ENCODE measurements around the gene CRTC2.
A peak's percentile ranks its signal among the peaks of the same experiment; 100 is the strongest.

Gene CRTC2

GRCh38 chr1:153929981-153930948 is 28.1 kb downstream of the CRTC2 start:
- DNase-seq (ENCODE audit: low spot score) = no peak
- in situ Hi-C loops (cut with MboI; ENCODE audit: low sequenced_read_pairs, unreplicated experiment) = no loop called here
- TF ChIP-seq, protein P1, sequence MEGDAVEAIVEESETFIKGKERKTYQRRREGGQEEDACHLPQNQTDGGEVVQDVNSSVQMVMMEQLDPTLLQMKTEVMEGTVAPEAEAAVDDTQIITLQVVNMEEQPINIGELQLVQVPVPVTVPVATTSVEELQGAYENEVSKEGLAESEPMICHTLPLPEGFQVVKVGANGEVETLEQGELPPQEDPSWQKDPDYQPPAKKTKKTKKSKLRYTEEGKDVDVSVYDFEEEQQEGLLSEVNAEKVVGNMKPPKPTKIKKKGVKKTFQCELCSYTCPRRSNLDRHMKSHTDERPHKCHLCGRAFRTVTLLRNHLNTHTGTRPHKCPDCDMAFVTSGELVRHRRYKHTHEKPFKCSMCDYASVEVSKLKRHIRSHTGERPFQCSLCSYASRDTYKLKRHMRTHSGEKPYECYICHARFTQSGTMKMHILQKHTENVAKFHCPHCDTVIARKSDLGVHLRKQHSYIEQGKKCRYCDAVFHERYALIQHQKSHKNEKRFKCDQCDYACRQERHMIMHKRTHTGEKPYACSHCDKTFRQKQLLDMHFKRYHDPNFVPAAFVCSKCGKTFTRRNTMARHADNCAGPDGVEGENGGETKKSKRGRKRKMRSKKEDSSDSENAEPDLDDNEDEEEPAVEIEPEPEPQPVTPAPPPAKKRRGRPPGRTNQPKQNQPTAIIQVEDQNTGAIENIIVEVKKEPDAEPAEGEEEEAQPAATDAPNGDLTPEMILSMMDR (IDR thresholded peaks at IDR 0.05; ENCODE audit: borderline replicate concordance, control extremely low read depth, extremely low read depth, insufficient read depth, missing control alignments) = no peak

DNA sequence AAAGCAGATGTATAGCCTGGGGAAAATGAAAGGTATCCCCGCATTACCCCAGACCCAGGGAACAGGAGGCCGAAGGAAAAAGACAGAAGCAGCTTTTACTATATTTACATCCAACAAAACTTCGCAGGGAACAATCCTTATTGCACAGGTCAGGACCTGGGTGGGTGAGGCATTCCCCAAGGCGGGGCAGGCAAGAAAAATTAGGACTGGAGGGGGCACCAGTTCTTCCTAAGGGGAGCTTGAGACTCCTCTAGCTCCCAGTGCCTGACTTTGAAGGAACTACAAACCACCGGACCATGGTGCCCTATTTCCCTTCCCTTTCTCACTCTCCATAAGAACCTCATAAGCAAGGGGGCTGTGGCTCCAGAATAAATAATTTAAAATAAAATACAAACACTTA is 29.0 kb downstream of the CRTC2 start:
- in situ Hi-C loops (cut with MboI; ENCODE audit: low sequenced_read_pairs, unreplicated experiment) = no loop called here
- TF ChIP-seq, protein P1 (IDR thresholded peaks at IDR 0.05; ENCODE audit: borderline replicate concordance, control extremely low read depth, extremely low read depth, insufficient read depth, missing control alignments) = no peak
- no peak for DNase-seq (ENCODE audit: low spot score)

- peak; percentile 12 for DNase-seq (ENCODE audit: low spot score)
- in situ Hi-C loops (cut with MboI; ENCODE audit: low sequenced_read_pairs, unreplicated experiment) = no loop called here
- TF ChIP-seq, protein P1 (IDR thresholded peaks at IDR 0.05; ENCODE audit: borderline replicate concordance, control extremely low read depth, extremely low read depth, insufficient read depth, missing control alignments) = no peak
These were observed 29.5 kb downstream of the CRTC2 start for GRCh38 chr1:153928791-153929341.

DNA sequence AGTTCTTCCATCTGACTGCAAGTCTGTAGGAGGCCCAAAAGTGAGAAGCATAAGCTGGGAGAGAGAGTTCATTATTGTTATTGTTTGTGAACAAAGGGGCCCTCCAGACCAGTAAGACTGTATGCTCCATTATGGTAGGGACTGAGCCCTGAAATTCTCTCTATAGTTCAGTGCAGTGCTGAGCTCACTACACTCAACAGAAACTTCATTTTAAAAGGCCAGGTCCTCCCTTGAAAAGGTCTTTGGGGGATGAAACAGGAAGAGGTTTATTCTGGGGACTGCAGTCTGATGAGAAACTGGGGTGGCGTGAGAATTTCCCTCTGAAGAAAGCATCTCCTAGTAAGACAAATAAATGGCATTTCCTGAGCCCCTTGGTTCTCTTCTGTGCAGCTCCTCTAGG is 30.2 kb downstream of the CRTC2 start:
- in situ Hi-C loops (cut with MboI; ENCODE audit: low sequenced_read_pairs, unreplicated experiment) = no loop called here
- peak; percentile 66 for DNase-seq (ENCODE audit: low spot score)
- TF ChIP-seq, protein P1 (IDR thresholded peaks at IDR 0.05; ENCODE audit: borderline replicate concordance, control extremely low read depth, extremely low read depth, insufficient read depth, missing control alignments) = no peak

DNA sequence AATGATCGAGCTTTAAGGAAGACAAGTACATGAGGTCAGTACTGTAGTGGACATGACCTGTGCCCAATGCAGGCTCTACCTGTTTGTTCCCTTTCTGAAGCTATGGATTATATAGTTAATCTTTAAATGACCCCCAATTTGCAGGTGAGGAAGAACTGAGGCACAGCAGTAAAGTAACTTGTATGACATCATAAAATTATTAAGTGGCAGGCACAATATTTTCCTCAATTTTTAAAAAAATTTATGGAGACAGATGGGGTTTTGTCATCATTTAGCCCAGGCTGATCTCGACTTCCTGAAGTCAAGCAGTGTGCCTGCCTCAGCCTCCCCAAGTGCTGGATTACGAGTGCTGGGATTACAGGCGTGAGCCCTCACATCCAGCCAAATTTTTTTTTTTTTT is 32.0 kb downstream of the CRTC2 start:
- TF ChIP-seq, protein P1 (IDR thresholded peaks at IDR 0.05; ENCODE audit: borderline replicate concordance, control extremely low read depth, extremely low read depth, insufficient read depth, missing control alignments) = no peak

DNA sequence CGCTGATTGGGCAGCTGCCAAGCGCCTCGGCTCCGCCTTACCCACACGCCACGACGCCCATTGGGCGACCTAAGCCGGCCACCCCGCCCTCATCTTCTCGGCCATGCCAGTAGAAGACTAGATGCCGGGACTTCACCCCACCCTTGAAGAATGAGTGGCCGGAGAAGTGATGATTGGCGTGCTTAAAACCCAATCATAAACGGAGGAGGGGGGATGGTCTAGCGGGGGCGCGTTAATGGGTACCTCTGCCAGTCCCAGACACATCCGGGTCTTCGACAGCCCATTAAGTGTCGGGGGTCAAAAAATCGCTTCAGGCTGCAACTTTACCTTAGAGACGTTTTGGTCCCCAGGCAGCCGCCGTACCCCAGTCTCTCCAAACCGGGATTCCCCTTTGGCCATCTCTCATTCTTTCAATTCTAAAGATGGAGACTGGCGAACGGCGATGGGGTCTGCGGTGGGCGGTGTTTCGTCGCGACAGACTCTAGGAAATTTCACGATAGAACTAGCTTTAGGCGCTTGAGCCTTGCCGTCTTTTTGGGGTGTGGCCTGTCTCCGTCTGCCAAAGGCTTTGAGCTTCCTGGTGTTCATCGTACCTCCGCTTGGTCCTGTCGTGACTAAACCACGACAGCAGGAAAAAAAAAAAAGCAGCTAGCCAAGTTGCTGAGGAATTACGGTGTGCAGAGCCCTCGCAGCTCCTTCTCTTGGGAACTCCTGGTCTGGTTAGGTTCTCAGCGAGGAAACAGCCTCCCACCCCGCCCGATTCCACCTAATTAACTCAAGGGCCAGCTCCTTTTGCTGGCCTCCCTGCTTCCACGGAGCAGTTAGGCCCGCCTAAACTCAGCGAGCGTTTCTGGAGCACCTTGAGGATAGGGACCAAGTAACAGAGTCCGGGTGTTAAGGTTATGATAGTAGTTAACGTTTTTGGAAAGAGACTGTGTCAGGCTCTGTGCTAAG is 35.2 kb downstream of the CRTC2 start, which contains the start of gene GATAD2B:
TSS of gene GATAD2B (minus strand) at position 1 of the 954 bp plus-strand sequence. CDS start 94,625 bp downstream, outside the sequence.
- TF ChIP-seq, protein P1 (IDR thresholded peaks at IDR 0.05; ENCODE audit: borderline replicate concordance, control extremely low read depth, extremely low read depth, insufficient read depth, missing control alignments) = no peak
- peak; percentile 97 for DNase-seq (ENCODE audit: low spot score)
- in situ Hi-C loops (cut with MboI; ENCODE audit: low sequenced_read_pairs, unreplicated experiment) = no loop called here

More for the DNA sequence above, 32.0 kb downstream of the CRTC2 start:
- in situ Hi-C loops (cut with MboI; ENCODE audit: low sequenced_read_pairs, unreplicated experiment) = no loop called here
- DNase-seq (ENCODE audit: low spot score) = no peak

Data from GM13976 (cell line).